ENCODE data around the gene CD99L2. TPM values are rescaled to one million over a fixed set of nuclear protein-coding genes. Genes with fewer than 3 reads are reported as not detected.

The CD99L2 gene
- total and polyA plus RNA-seq, 2 of the 8 experiments (the other 6 are each of a cell fraction or from before 2014, with no cell fraction given) = 8.0 to 8.5 TPM

- H3K4me1 ChIP-seq (replicated peaks in 1 of 4; ENCODE audit: control insufficient read depth in 3 of 4, insufficient read depth in 4 of 4, low read length in 3 of 4) = peaks cover 0 to 2% (median 0%) of the 10 kb centered on the region in 4 experiments; a peak in 3 of 7 replicates
- no peak overlapping the region for H3K9ac ChIP-seq (replicated peaks in 1 of 4; ENCODE audit: extremely low read depth in 1 of 4, low read depth in 3 of 4, low read length in 3 of 4)
- no peak overlapping the region for H4K5ac ChIP-seq (ENCODE audit: insufficient read length, low read depth, low read length)
- no peaks in the 10 kb centered on the region for H3K9me3 ChIP-seq (ENCODE audit: insufficient read depth in 2 of 2, low read depth in 1 of 2, low read length in 1 of 2)
- FAIRE-seq = no peak
- peaks cover 0 to 3% (median 0%) of the 10 kb centered on the region in 4 experiments; a peak in 2 of 8 replicates for H3K36me3 ChIP-seq (ENCODE audit: control insufficient read depth in 2 of 4, insufficient read depth in 4 of 4, low read length in 3 of 4)
- H3K18ac ChIP-seq (ENCODE audit: extremely low read depth, low read length) = no peak overlapping the region
- no peak overlapping the region for H2AFZ ChIP-seq (ENCODE audit: low read length)
- no peak overlapping the region for H3K4me2 ChIP-seq (ENCODE audit: insufficient read depth in 1 of 2, low read depth in 2 of 2, low read length in 2 of 2)
- H3K23ac ChIP-seq (ENCODE audit: insufficient read length) = no peak overlapping the region
- H2BK120ac ChIP-seq (replicated peaks; ENCODE audit: low read depth, low read length) = no peak overlapping the region
- H2AK5ac ChIP-seq (ENCODE audit: low read depth, low read length) = no peak overlapping the region
- no peak overlapping the region for H3K4me3 ChIP-seq (ENCODE audit: extremely low read depth in 1 of 4, insufficient read depth in 2 of 4, low read depth in 3 of 4, low read length in 4 of 4)
- no peak overlapping the region for H3K56ac ChIP-seq (replicated peaks; ENCODE audit: insufficient read length, low read depth, low read length)
- H2BK15ac ChIP-seq (ENCODE audit: low read length) = no peak overlapping the region
- H3K27me3 ChIP-seq (replicated peaks in 1 of 4; ENCODE audit: control insufficient read depth in 3 of 4, extremely low read depth in 1 of 4, insufficient read depth in 3 of 4, low read length in 3 of 4) = no peaks in the 10 kb centered on the region
- POLR2A ChIA-PET (ENCODE audit: partially characterized antibody) = interaction anchor here (1.5 kb wide), 1 partner anchor 209 kb away, joined by 4 read pairs; no protein-coding TSS in a partner anchor
- H3K4ac ChIP-seq (replicated peaks; ENCODE audit: insufficient read length, low read depth, low read length) = no peak overlapping the region
- H3K23me2 ChIP-seq (ENCODE audit: low read depth, low read length) = no peaks in the 10 kb centered on the region
- no peak overlapping the region for H3K14ac ChIP-seq (ENCODE audit: insufficient read length)
- H4K8ac ChIP-seq (ENCODE audit: extremely low read depth, insufficient read depth, low read length) = no peak overlapping the region
- H2BK12ac ChIP-seq (ENCODE audit: low read depth, low read length) = no peak overlapping the region
- no peak overlapping the region for H3K27ac ChIP-seq (ENCODE audit: low read depth, low read length)
- CTCF ChIA-PET (ENCODE audit: partially characterized antibody) = interaction anchor here (0.6 to 2.0 kb wide), 8 partner anchors 8 to 306 kb away, joined by 3 to 9 read pairs (median 4); partner anchors contain the start of gene HMGB3
- H4K20me1 ChIP-seq (replicated peaks in 1 of 2; ENCODE audit: control insufficient read depth in 1 of 2, insufficient read depth in 2 of 2, low read length in 2 of 2) = no peaks in the 10 kb centered on the region
- WGBS, 2 experiments (ENCODE audit: extremely low coverage in 1 of 2, insufficient coverage in 1 of 2, insufficient read length in 1 of 2, insufficient replicate concordance in 2 of 2, low coverage in 1 of 2, low lambda C conversion rate in 2 of 2, missing lambda C conversion rate in 1 of 2) = 95% methylated on average over 12 of the region's 18 CpGs; no CpG with 5 or more reads in 1 of the 2 experiments
- no peak overlapping the region for H2BK5ac ChIP-seq (ENCODE audit: low read depth, low read length)
- no peak overlapping the region for H2BK20ac ChIP-seq (ENCODE audit: low read length)
- no peaks in the 10 kb centered on the region for H3K79me1 ChIP-seq (ENCODE audit: low read depth, low read length)
- no peak for TF ChIP-seq TEAD4 (IDR thresholded peaks at IDR 0.05; ENCODE audit: low read depth, low read length)
- no peak for TF ChIP-seq CHD1 (IDR thresholded peaks at IDR 0.05; ENCODE audit: low read depth, low read length)
- no peak for TF ChIP-seq USF2 (IDR thresholded peaks at IDR 0.05; ENCODE audit: low read length)
- no peak for TF ChIP-seq NRF1 (IDR thresholded peaks at IDR 0.05; ENCODE audit: low read depth, low read length)
- no peak for TF ChIP-seq BACH1 (IDR thresholded peaks at IDR 0.05; ENCODE audit: low read length)
- TF ChIP-seq PHF8 (conservative IDR thresholded peaks at IDR 0.05; ENCODE audit: low read depth, low read length) = no peak
- TF ChIP-seq SP2 (IDR thresholded peaks at IDR 0.05; ENCODE audit: low read length) = no peak
- H4K91ac ChIP-seq (replicated peaks; ENCODE audit: insufficient read length, low read length) = no peak overlapping the region
- H3K79me2 ChIP-seq (ENCODE audit: control insufficient read depth in 1 of 2, insufficient read depth in 2 of 2, low read length in 2 of 2) = no peaks in the 10 kb centered on the region
- DNase-seq (ENCODE audit: low read depth in 1 of 2, low spot score in 2 of 2) = no peak
These were observed 122.7 kb downstream of the CD99L2 start for GRCh38 chrX:150775569-150776350.
